Coronary artery (tissue), 2 donors: Measurements from ENCODE around the gene PIK3C2G.

Source experiments
- DNase-seq: peaks from one replicate; pipeline ENCODE4 v3.0.0-alpha.2; 2017; ENCODE audit warnings: low spot score
- H3K27ac ChIP-seq, 2 donors: fragments of 200-600 bp; sonication (generic); one replicate each; pipeline ENCODE4 v1.5.1; 2016 to 2019
- H3K4me3 ChIP-seq: fragments of 200-600 bp; sonication (generic); 2 replicates; pipeline ENCODE4 v1.5.1; 2016; ENCODE audit warnings: mild to moderate bottlenecking, moderate library complexity
- TF ChIP-seq, protein P1 (sequence below): fragments of 200-600 bp; sonication (generic); IDR thresholded peaks from one replicate; pipeline ENCODE4 v1.5.1; 2019; ENCODE audit warnings: antibody characterized with exemption

The PIK3C2G gene

GRCh38 chr12:18651525-18651924 is 390.2 kb downstream of the PIK3C2G start:
- no peak overlapping the region for H3K4me3 ChIP-seq
- DNase-seq, result no peak
- TF ChIP-seq, protein P1, sequence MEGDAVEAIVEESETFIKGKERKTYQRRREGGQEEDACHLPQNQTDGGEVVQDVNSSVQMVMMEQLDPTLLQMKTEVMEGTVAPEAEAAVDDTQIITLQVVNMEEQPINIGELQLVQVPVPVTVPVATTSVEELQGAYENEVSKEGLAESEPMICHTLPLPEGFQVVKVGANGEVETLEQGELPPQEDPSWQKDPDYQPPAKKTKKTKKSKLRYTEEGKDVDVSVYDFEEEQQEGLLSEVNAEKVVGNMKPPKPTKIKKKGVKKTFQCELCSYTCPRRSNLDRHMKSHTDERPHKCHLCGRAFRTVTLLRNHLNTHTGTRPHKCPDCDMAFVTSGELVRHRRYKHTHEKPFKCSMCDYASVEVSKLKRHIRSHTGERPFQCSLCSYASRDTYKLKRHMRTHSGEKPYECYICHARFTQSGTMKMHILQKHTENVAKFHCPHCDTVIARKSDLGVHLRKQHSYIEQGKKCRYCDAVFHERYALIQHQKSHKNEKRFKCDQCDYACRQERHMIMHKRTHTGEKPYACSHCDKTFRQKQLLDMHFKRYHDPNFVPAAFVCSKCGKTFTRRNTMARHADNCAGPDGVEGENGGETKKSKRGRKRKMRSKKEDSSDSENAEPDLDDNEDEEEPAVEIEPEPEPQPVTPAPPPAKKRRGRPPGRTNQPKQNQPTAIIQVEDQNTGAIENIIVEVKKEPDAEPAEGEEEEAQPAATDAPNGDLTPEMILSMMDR, result no peak
- no peak overlapping the region for H3K27ac ChIP-seq

DNA sequence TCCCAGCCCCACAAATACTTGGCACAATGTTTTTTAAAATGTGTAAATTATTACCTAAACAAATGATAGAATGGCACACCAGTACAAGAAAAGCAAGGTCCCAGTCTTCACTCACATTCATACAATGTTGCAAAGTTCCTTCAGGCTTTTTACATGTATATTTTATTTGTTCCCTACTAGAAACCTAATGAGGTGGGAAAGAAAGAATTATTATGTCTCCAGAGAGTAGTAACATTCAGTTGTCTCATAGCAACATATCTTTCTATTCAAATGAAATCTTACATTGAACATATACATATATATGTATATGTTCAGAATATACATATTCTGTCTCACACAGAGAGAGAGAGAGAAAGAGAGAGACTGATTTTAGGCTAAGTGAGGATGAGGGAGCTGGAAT is 391.3 kb downstream of the PIK3C2G start:
- H3K4me3 ChIP-seq, result no peak overlapping the region
- TF ChIP-seq, protein P1, result no peak
- H3K27ac ChIP-seq, result no peak overlapping the region
- no peak for DNase-seq

- Histone ChIP-seq H3K27ac (no peak overlapping the region), H3K4me3 (no peak overlapping the region)
- TF ChIP-seq, protein P1, result no peak
- DNase-seq, result no peak
Measured at GRCh38 chr12:18653465-18653864, 392.1 kb downstream of the PIK3C2G start.

DNA sequence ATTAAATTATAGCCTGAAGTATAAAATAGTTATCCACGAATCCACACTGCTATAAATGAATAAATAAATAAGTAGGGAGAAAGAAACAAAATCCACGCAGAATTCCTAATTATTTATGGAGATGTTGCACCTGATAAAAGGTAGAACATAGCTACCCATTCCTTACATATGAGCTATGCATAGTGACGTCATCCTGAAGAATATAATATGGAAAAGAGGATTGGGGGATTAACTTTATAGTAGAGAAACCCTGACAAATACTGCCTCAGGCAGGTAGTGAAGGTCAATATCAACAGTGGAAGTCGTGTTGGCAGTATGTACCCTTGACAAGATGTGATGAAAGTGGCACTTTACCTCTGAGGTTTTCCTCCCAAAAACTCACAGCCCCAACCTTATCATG is 394.0 kb downstream of the PIK3C2G start:
- TF ChIP-seq, protein P1, result no peak
- no peak for DNase-seq
- no peak overlapping the region for H3K4me3 ChIP-seq
- no peak overlapping the region for H3K27ac ChIP-seq

DNA sequence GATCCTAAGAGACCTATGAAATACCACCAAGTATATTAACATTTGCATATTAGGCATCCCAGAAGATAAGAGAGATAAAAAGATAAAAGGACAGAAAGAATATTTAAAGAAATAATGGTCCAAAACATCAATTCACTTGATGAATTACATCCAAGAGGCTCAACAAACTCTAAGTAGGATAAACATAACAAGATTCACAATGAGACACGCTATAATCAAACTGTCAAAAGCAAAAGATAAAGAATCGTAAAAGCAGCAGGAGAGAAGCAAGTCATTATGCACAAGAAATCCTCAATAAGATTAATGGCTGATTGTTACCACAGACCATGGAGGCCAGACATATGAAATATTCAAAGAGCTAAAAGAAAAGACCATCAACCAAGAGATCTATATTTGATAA is 396.9 kb downstream of the PIK3C2G start:
- Histone ChIP-seq H3K4me3 (no peak overlapping the region), H3K27ac (no peak overlapping the region)
- DNase-seq, result no peak
- TF ChIP-seq, protein P1, result no peak

DNA sequence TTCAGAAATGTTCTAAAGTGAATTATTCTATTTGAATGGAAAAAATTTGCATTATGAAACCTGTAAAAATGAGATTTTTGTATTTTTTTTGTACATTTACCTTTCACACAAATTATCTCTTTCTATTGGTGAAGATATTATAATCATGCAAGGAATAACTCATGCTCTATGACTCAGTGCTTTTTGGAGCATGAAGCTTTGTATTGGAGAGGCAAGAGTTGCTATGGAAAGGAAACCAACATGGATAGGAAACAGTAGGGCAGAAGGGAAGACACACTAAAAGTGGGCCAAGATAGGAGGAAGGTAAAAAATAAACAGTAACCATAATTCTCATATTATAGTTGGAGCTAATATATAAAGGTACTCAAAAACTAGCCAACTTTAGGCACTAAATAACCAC is 397.5 kb downstream of the PIK3C2G start:
- no peak overlapping the region for H3K27ac ChIP-seq
- TF ChIP-seq, protein P1, result no peak
- H3K4me3 ChIP-seq, result no peak overlapping the region
- no peak for DNase-seq

DNA sequence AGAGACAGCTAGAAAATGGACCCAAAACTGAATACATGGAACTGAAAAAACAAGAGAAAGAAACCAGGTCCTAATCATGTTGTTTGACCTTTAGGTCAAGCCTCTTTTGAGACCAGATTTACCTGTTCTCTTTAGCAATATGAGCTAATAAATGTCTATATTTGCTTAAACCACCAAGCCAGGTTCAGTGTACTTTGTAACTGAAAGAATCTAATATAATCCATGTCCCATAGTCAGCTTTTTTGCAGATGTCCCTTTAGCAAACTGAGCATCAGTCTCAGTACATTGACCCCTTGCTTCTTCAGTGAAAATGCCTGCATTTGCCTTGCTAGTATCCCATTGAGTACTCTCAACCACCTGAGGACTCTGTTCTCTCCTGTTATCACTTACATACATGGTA is 414.8 kb downstream of the PIK3C2G start:
- no peak overlapping the region for H3K27ac ChIP-seq
- no peak for DNase-seq
- TF ChIP-seq, protein P1, result no peak
- no peak overlapping the region for H3K4me3 ChIP-seq
